Measurements from ENCODE around the gene HMX2.

DNA sequence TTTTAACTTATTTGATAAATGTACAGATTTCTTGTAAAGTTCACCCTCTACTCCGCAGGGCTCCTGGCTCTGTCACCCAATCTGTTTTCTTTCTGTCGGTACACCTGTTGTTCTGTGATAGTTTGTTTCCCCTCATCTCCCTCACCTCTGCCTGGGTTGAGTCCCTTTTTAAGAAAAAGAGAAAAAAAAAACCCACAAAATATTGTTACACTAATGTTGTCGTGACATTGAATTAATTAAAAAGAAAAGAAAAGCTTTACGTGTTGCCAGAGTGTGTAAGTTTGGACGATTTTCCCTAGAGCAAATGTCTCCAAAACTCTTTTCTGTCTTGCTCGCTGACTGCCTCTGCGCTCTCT, 8.8 kb upstream of the HMX2 start:
- TF ChIP-seq POLR2A (IDR thresholded peaks at IDR 0.05; ENCODE audit: low read depth) (no peak), CTCF (IDR thresholded peaks at IDR 0.05) (no peak), EP300 (IDR thresholded peaks at IDR 0.05) (no peak)
